Body of pancreas (tissue), 4 donors: ENCODE data around the gene HABP2.

Experiments used
- CTCF ChIP-seq, 7 experiments: fragments of 450-650 bp in 4 of 7; fragments of 200-600 bp in 3 of 7; sonication (generic) in 3 of 7; IDR thresholded peaks; one replicate each; pipeline ENCODE4 v1.5.1; 2016 to 2019; ENCODE audit warnings: antibody characterized with exemption in 7 of 7
- POLR2A ChIP-seq, 3 donors: fragments of 450-650 bp; IDR thresholded peaks; one replicate each; pipeline ENCODE4 v1.6.1; 2016; ENCODE audit warnings: antibody characterized with exemption in 3 of 3, mild to moderate bottlenecking in 2 of 3

DNA sequence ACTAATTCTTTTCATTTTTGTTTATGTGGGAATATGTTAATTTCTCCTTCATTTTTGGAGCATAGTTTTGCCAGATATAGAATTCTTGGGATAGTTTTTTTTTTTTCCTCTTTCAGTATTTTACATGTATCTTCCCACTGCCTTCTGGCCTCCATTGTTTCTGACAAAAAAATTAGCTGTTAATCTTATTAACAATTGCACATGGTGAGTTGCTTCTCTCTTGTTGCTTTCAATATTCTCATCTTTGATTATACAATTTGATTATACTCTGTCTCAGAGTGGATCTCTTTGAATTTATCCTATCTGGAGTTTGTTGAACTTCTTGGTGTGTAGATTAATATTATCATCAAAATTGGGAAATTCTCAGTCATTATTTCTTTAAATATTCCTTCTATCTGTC lies 41.4 kb upstream of the HABP2 start:
- TF ChIP-seq CTCF (IDR thresholded peaks at IDR 0.05) (no peak), POLR2A (IDR thresholded peaks at IDR 0.05) (no peak)
